Naive thymus-derived CD8-positive, alpha-beta T cell (primary cell): ENCODE results near the gene ALK. TPM values are rescaled to one million over a fixed set of nuclear protein-coding genes. Genes with fewer than 3 reads are reported as not detected.

ENCODE experiments used
- ATAC-seq, 2 donors: fragments of 150-1000 bp; cut with Tn5 transposase in 1 of 2; sonication (Bioruptor Pico), chemical (Tn5 transposase) in 1 of 2; 1 replicate in 1 of 2; 2 replicates in 1 of 2; pipeline ENCODE4 v1.10.0; 2021; ENCODE audit warnings: mild to moderate bottlenecking in 2 of 2, moderate library complexity in 2 of 2
- POLR2A ChIA-PET: fragments of 350-600 bp; sonication (Branson Sonifier 250); formaldehyde crosslinking; loops from one replicate; lab custom pipeline; 2021; ENCODE audit warnings: antibody characterized with exemption; lab: Charles Lee
- DNase-seq, 10 donors: peaks; one replicate each; pipeline versions ENCODE4 v3.0.0 to v3.0.0-alpha.2; 2020 to 2022
- H3K27ac Mint-ChIP-seq, 10 donors: one replicate each; pipeline ENCODE4 v1.8.0; 2020 to 2022; ENCODE audit warnings: mild to moderate bottlenecking in 10 of 10, mixed read lengths in 10 of 10, moderate library complexity in 4 of 10, inconsistent platforms in 1 of 10
- H3K27me3 Mint-ChIP-seq, 5 donors: one replicate each; pipeline ENCODE4 v1.8.0; 2021 to 2022; ENCODE audit warnings: mixed read lengths in 5 of 5
- H3K36me3 Mint-ChIP-seq, 3 donors: one replicate each; pipeline ENCODE4 v1.8.0; 2020 to 2022; ENCODE audit warnings: mixed read lengths in 3 of 3, mild to moderate bottlenecking in 2 of 3, inconsistent platforms in 1 of 3
- H3K4me1 Mint-ChIP-seq, 4 donors: one replicate each; pipeline ENCODE4 v1.8.0; 2021 to 2022; ENCODE audit warnings: mixed read lengths in 4 of 4
- H3K4me3 Mint-ChIP-seq, 10 donors: one replicate each; pipeline ENCODE4 v1.8.0; 2020 to 2022; ENCODE audit warnings: mild to moderate bottlenecking in 10 of 10, mixed read lengths in 10 of 10, moderate library complexity in 6 of 10, inconsistent platforms in 1 of 10
- H3K9me3 Mint-ChIP-seq, 9 donors: one replicate each; pipeline ENCODE4 v1.8.0; 2020 to 2022; ENCODE audit warnings: mixed read lengths in 9 of 9, mild to moderate bottlenecking in 3 of 9, inconsistent platforms in 1 of 9, moderate library complexity in 1 of 9
- polyA plus RNA-seq, 3 donors: library from polyadenylated mRNA; unstranded; fragments of 300-500 nt; fragmentation: Illumina TruSeq; gene quantifications; one replicate each; pipeline ENCODE4 v1.2.3, GENCODE V29; 2021
- total RNA-seq, 8 experiments: library from RNA in 2 of 8; stranded (reverse) in 2 of 8; gene quantifications; one replicate each; pipeline ENCODE4 v1.2.3 and lab custom pipeline; 2021 to 2026

Gene ALK
- total and polyA plus RNA-seq, 5 experiments from 2014 or later = 0.10 TPM; not detected in 4

DNA sequence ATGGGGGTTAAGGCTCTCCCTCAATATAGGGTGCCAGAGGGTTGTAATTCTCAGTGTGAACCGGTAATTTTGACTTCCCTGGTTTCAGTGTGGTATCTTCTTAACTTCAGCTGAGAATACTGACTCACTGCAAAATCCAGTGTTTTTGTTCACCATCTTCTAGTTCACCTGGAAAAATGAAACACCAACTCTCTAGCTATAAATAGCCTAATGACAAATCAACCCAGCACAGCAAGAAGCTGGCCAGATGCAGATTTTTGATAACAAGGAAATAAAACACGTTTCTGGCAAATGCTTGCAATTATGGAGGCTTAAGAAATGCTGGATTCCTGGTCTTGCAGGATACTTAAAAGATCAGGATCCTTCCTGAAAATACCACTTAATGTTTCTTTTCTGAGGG, 613.9 kb downstream of the ALK start:
- Mint-ChIP-seq H3K27ac (no peak overlapping the region), H3K4me1 (peaks cover 0 to 1% (median 0%) of the 10 kb centered on the region in 4 donors), H3K9me3 (no peaks in the 10 kb centered on the region), H3K27me3 (peaks cover 24 to 60% (median 36%) of the 10 kb centered on the region in 5 donors), H3K36me3 (no peaks in the 10 kb centered on the region), H3K4me3 (no peak overlapping the region)
- no peak for DNase-seq
- ATAC-seq = no peak
- POLR2A ChIA-PET = no interaction called here

DNA sequence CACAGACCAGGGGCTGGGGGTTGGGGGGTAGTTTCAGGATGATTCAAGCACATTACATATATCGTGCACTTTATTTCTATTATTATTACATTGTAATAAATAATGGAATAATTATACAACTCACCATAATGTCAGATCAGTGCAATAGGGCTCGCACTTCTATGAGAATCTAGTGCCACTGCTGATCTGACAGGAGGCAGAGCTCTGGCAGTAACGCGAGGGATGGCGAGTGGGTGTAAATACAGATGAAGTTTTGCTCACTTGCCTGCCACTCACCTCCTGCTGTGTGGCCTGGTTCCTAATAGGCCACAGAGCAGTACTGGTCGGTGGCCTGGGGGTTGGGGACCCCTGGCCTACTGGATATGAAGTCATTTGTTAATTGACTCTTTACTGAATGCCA, 615.6 kb downstream of the ALK start:
- Mint-ChIP-seq H3K27ac (no peak overlapping the region), H3K9me3 (no peaks in the 10 kb centered on the region), H3K36me3 (no peaks in the 10 kb centered on the region), H3K27me3 (peaks cover 27 to 51% (median 33%) of the 10 kb centered on the region in 5 donors), H3K4me1 (peaks cover 0 to 3% (median under 1%) of the 10 kb centered on the region in 4 donors), H3K4me3 (no peak overlapping the region)
- ATAC-seq (no peak), DNase-seq (no peak)
- POLR2A ChIA-PET = no interaction called here

GRCh38 chr2:29304399-29305060, 616.9 kb downstream of the ALK start:
- DNase-seq (no peak), ATAC-seq (no peak)
- peaks cover 28 to 50% (median 31%) of the 10 kb centered on the region in 5 donors for H3K27me3 Mint-ChIP-seq
- no peak overlapping the region for H3K4me3 Mint-ChIP-seq
- H3K9me3 Mint-ChIP-seq = no peaks in the 10 kb centered on the region
- POLR2A ChIA-PET = no interaction called here
- H3K27ac Mint-ChIP-seq = no peak overlapping the region
- peaks cover 0 to 3% (median under 1%) of the 10 kb centered on the region in 4 donors for H3K4me1 Mint-ChIP-seq
- H3K36me3 Mint-ChIP-seq = no peaks in the 10 kb centered on the region

DNA sequence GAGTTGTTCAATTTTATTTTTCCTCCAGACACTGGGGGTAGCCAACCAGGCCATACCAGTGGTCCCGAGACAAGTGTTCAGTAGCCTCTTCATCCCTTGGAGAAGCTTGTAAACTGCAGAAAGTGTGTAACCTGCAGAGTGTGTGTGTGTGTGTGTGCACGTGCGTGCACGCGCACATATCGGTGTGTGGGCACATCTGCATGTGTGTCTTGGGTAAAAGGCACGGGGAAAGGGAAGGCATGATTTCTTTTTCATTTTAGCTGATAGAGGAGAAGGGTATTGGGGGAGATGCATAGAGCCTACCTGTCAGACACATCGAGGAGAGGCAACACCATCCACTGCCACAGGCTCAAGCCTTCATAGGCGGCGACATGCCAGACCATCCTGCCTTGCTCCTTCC, 624.8 kb downstream of the ALK start:
- H3K36me3 Mint-ChIP-seq = no peaks in the 10 kb centered on the region
- H3K27ac Mint-ChIP-seq = no peak overlapping the region
- H3K4me3 Mint-ChIP-seq = no peak overlapping the region
- POLR2A ChIA-PET = no interaction called here
- DNase-seq (no peak), ATAC-seq (no peak)
- peaks cover 36 to 58% (median 46%) of the 10 kb centered on the region in 5 donors for H3K27me3 Mint-ChIP-seq
- peaks cover 0 to 6% (median 0%) of the 10 kb centered on the region in 4 donors for H3K4me1 Mint-ChIP-seq
- peaks cover 0 to 8% (median 0%) of the 10 kb centered on the region in 9 donors for H3K9me3 Mint-ChIP-seq

DNA sequence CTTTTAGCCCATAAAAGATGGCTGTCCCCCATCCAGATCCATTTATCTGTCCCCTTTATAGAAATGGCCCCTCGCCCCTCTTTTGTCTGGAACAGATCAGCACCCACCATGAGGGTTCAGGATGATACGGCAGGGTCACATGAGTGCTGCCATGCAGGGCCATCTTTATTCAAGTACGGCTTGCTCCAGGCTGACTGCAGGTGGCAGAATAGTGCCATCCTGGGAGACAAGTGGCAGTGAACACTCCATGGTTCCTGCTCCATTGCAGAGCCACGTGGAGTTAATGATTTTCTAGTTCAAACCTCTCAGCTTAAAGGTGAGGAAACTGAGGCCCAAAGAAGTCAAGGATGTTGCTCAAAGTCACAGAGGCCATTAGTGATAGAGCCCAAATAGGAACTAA, 625.5 kb downstream of the ALK start:
- no peak for ATAC-seq
- peaks cover 0 to 8% (median 0%) of the 10 kb centered on the region in 9 donors for H3K9me3 Mint-ChIP-seq
- peaks cover 0 to 3% (median 0%) of the 10 kb centered on the region in 4 donors for H3K4me1 Mint-ChIP-seq
- DNase-seq = no peak
- no peak overlapping the region for H3K27ac Mint-ChIP-seq
- no peak overlapping the region for H3K4me3 Mint-ChIP-seq
- no peaks in the 10 kb centered on the region for H3K36me3 Mint-ChIP-seq
- POLR2A ChIA-PET = no interaction called here
- peaks cover 35 to 59% (median 46%) of the 10 kb centered on the region in 5 donors for H3K27me3 Mint-ChIP-seq

DNA sequence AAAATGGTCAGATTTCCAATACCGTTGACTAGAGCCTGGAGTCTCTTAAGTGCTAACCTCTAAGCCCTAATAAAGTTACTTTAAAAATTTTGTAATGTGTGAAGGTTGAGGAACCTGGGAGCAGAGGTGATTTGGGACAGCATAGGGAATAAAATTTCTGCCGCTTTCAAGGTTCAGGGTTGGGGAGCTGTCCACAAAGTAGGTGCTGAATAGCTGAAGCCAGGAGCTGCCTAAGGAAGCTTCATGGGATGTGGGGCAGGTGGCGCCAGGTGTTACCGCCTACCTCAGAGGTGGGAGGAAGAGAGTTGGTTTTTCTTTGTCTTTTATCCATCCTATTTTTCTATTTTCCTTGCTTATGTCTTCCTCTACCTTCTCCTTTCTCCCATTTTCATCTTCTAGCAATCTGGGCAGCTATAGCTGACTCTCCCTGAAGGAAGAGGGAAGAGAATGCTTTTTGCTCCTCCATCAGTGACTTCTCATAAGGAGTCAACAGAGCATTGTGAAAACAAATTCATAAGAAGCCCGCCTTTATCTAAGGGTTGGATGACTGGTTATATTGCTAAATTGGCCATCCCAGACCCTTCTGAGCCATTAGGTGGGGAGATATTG, 627.5 kb downstream of the ALK start:
- Mint-ChIP-seq H3K27me3 (peaks cover 35 to 61% (median 47%) of the 10 kb centered on the region in 5 donors), H3K4me1 (peaks cover 0 to 3% (median 0%) of the 10 kb centered on the region in 4 donors), H3K4me3 (no peak overlapping the region), H3K36me3 (no peaks in the 10 kb centered on the region), H3K9me3 (peaks cover 0 to 8% (median 0%) of the 10 kb centered on the region in 9 donors), H3K27ac (no peak overlapping the region)
- POLR2A ChIA-PET = no interaction called here
- DNase-seq = peak in 1 of 10 donors; percentile 9
- no peak for ATAC-seq

GRCh38 chr2:29290293-29291047, 630.9 kb downstream of the ALK start:
- Mint-ChIP-seq H3K4me3 (no peak overlapping the region), H3K27me3 (peaks cover 19 to 59% (median 42%) of the 10 kb centered on the region in 5 donors), H3K27ac (peak overlapping the region in 1 of 10 donors; percentile 41), H3K36me3 (no peaks in the 10 kb centered on the region), H3K9me3 (peaks cover 0 to 8% (median 0%) of the 10 kb centered on the region in 9 donors), H3K4me1 (peaks cover 0 to 3% (median 0%) of the 10 kb centered on the region in 4 donors)
- DNase-seq (no peak), ATAC-seq (no peak)
- POLR2A ChIA-PET = no interaction called here

DNA sequence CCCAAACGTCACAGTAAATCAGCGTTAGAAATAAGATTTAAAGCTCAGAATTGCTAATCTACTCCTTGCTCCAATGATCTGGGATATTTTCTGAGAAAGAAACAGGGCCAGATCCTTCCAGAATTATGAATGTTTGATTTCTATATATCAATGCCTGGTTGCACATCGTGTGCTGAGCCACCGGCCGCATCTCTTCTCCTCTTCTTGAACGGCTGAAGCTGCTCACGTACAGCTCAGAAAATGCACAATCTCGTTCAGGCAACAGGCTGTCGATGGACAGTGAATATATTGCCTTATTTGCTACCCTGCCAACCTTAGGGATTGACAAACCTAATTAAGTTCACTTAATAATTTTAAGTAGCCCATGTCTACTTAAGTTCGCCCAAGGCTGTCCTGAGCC, 636.7 kb downstream of the ALK start:
- POLR2A ChIA-PET = no interaction called here

GRCh38 chr2:29281916-29282247, 639.5 kb downstream of the ALK start:
- Mint-ChIP-seq H3K36me3 (no peaks in the 10 kb centered on the region), H3K27ac (no peak overlapping the region), H3K9me3 (peaks cover 0 to 8% (median 0%) of the 10 kb centered on the region in 9 donors), H3K4me3 (no peak overlapping the region), H3K4me1 (no peaks in the 10 kb centered on the region), H3K27me3 (peaks cover 15 to 52% (median 20%) of the 10 kb centered on the region in 5 donors)
- ATAC-seq (no peak), DNase-seq (peak in 1 of 10 donors; percentile 4)
- POLR2A ChIA-PET = no interaction called here

More for the DNA sequence above, 636.7 kb downstream of the ALK start:
- H3K36me3 Mint-ChIP-seq = no peaks in the 10 kb centered on the region
- H3K27me3 Mint-ChIP-seq = peaks cover 10 to 33% (median 18%) of the 10 kb centered on the region in 5 donors
- H3K9me3 Mint-ChIP-seq = peaks cover 0 to 8% (median 0%) of the 10 kb centered on the region in 9 donors
- H3K4me1 Mint-ChIP-seq = no peaks in the 10 kb centered on the region
- ATAC-seq = no peak
- H3K27ac Mint-ChIP-seq = no peak overlapping the region
- no peak overlapping the region for H3K4me3 Mint-ChIP-seq
- no peak for DNase-seq

DNA sequence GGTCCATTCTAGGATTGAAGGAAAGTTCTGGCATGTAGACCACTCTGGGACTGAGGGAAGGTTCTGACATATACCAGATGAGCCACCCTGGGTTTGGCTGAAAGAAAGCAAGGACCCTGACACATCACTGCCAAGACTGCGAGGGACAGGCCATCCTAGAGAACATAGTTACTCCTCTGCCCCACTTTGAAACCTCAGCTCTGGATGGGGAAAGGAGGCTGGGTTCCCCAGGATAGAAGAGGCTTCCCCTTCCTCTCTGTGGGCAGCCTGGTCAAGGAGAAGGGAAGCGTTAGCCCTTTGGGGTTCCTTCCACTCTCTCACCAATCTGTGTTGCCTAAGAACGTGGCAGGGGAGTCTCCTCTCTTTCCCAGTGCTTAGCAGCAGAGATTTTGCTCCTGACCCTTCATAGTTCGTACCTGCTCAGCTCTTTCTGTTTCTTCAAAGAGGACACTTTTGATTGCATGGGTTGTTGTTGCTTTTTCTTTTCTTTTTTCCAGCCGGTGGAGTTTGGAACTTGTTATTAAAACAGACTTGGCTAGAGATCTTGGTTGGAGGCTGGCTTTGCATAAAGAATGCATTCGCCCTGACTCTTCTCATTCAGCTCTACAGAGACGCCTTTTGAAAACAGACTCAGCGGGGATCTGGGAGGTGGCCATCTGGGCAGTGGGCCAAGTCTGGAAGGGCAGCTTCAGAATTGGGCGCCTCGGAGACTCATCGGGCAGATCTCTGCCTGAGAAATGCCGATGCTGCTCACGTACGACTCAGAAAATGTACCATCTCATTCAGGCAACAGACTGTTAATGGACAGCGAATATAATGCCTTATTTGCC, 640.1 kb downstream of the ALK start:
- peak in 1 of 10 donors; percentile 5 for DNase-seq
- POLR2A ChIA-PET = no interaction called here
- H3K36me3 Mint-ChIP-seq = no peaks in the 10 kb centered on the region
- H3K4me3 Mint-ChIP-seq = no peak overlapping the region
- H3K27ac Mint-ChIP-seq = no peak overlapping the region
- no peaks in the 10 kb centered on the region for H3K4me1 Mint-ChIP-seq
- H3K27me3 Mint-ChIP-seq = peaks cover 15 to 57% (median 20%) of the 10 kb centered on the region in 5 donors
- ATAC-seq = no peak
- H3K9me3 Mint-ChIP-seq = peaks cover 0 to 8% (median 0%) of the 10 kb centered on the region in 9 donors

DNA sequence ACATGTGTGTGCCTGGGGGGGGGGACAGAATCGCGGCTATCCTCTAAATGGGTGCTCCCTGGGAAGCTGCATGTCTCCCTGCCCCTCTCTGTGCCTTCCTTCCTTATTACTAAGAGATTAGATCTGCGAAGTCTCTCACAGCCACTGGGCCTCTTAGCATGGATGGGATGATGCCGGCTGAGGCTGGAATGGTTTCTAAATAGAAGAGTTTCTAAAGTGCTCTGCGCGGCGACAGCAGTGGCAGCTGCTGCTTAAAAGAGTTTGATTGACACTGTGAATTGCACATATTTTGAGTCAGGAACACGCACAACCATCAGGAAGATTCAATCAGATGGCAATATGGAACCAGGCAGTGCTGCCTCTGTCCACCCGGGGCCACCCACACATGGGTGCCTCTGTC, 642.4 kb downstream of the ALK start:
- no peak for ATAC-seq
- H3K27me3 Mint-ChIP-seq = peaks cover 12 to 63% (median 25%) of the 10 kb centered on the region in 5 donors
- H3K4me3 Mint-ChIP-seq = no peak overlapping the region
- POLR2A ChIA-PET = no interaction called here
- peak in 1 of 10 donors; percentile 10 for DNase-seq
- H3K27ac Mint-ChIP-seq = no peak overlapping the region
- H3K9me3 Mint-ChIP-seq = peaks cover 0 to 8% (median 0%) of the 10 kb centered on the region in 9 donors
- no peaks in the 10 kb centered on the region for H3K36me3 Mint-ChIP-seq
- H3K4me1 Mint-ChIP-seq = no peaks in the 10 kb centered on the region

- H3K4me1 Mint-ChIP-seq = no peaks in the 10 kb centered on the region
- peaks cover 11 to 82% (median 26%) of the 10 kb centered on the region in 5 donors for H3K27me3 Mint-ChIP-seq
- H3K27ac Mint-ChIP-seq = no peak overlapping the region
- DNase-seq = no peak
- no peak for ATAC-seq
- POLR2A ChIA-PET = no interaction called here
- no peak overlapping the region for H3K4me3 Mint-ChIP-seq
- no peaks in the 10 kb centered on the region for H3K36me3 Mint-ChIP-seq
- H3K9me3 Mint-ChIP-seq = peaks cover 0 to 8% (median 0%) of the 10 kb centered on the region in 9 donors
Observed at GRCh38 chr2:29276151-29276550, 645.2 kb downstream of the ALK start.
